Loucy (cell line): ENCODE data around the gene CNOT4.

Experiments used
- CTCF ChIP-seq: fragments of 200-600 bp; sonication (generic); conservative IDR thresholded peaks from 2 replicates; pipeline ENCODE4 v1.5.1; 2014; ENCODE audit warnings: mild to moderate bottlenecking, antibody characterized with exemption, low read length
- EZH2phosphoT487 ChIP-seq: fragments of 200-600 bp; IDR thresholded peaks from 2 replicates; pipeline ENCODE4 v1.6.1; 2018; ENCODE audit warnings: antibody characterized with exemption, mild to moderate bottlenecking, moderate library complexity, borderline replicate concordance

- TF ChIP-seq CTCF, result no peak
- TF ChIP-seq EZH2phosphoT487, result no peak
Observed at GRCh38 chr7:135519233-135519688, 9.4 kb upstream of the CNOT4 start.
